C4-2B (cell line): ENCODE results near the gene C14orf119.

Source experiments
- ZFX ChIP-seq: fragments of 450-650 bp; IDR thresholded peaks from 2 replicates; pipeline ENCODE4 v1.6.1; 2017
- TF ChIP-seq, protein P1 (sequence below): fragments of 450-650 bp; conservative IDR thresholded peaks from 2 replicates; pipeline ENCODE4 v1.5.1; 2017; ENCODE audit warnings: mild to moderate bottlenecking

DNA sequence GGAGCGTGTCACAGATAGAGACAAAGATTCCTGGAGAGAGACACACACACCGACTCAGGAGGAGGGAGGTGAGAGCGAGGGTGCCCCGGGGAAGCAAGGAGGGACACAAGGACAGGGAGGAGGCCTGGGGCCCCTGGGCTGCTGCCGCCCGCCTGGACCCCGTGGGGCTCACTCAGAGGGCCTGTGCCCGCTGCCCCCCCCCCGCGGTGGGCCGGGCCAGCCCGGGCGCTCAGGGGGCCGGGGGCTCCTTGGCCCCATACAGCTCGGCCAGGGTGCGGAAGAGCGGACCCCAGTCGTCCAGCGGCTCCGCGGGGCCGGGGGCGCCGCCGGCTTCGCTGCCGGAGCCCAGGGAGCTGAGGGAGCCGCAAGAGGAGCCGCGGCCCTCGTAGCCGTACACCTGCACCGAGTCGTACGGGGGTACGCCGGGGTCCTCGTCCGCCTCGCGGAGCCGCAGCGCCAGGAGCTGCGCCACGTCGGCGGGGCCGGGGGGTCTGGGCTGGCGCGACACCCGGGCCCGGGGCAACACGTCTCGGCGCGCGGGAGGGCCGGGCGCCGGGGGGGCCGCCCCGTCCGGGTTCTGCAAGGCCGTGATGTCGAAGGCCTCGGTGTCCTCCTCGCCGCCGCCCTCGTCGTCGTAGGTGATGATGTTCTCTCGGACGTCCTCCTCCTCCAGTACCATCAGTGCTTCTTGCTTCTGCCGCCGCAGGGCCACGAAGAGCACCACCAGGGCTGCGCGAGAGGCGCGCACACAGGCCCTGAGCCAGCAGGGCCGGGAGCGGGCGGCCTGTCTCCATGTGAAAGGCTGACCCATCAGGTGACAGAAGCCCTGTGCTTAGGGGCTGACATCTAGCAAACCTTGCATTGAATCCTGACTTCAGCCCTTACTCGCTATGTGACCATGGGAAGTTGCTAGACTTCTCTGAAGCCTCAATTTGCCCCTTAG lies 47.3 kb upstream of the C14orf119 start:
- TF ChIP-seq, protein P1, sequence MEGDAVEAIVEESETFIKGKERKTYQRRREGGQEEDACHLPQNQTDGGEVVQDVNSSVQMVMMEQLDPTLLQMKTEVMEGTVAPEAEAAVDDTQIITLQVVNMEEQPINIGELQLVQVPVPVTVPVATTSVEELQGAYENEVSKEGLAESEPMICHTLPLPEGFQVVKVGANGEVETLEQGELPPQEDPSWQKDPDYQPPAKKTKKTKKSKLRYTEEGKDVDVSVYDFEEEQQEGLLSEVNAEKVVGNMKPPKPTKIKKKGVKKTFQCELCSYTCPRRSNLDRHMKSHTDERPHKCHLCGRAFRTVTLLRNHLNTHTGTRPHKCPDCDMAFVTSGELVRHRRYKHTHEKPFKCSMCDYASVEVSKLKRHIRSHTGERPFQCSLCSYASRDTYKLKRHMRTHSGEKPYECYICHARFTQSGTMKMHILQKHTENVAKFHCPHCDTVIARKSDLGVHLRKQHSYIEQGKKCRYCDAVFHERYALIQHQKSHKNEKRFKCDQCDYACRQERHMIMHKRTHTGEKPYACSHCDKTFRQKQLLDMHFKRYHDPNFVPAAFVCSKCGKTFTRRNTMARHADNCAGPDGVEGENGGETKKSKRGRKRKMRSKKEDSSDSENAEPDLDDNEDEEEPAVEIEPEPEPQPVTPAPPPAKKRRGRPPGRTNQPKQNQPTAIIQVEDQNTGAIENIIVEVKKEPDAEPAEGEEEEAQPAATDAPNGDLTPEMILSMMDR, result no peak
- TF ChIP-seq ZFX, result no peak
